Common myeloid progenitor, CD34-positive (primary cell): Measurements from ENCODE around the gene GCSAM.
"Not testable (repeated sequence)": the region's sequence is repeated elsewhere in the genome, so short reads cannot be mapped to it uniquely, and the experiment has no call there.

Experiments used
- CTCF ChIA-PET: fragments of 350-600 bp; sonication (Branson Sonifier 250); formaldehyde crosslinking; loops from one replicate; lab custom pipeline; 2021; ENCODE audit warnings: antibody characterized with exemption; lab: Charles Lee
- POLR2A ChIA-PET: fragments of 350-600 bp; sonication (Branson Sonifier 250); formaldehyde crosslinking; loops from one replicate; lab custom pipeline; 2021; ENCODE audit warnings: antibody characterized with exemption; lab: Charles Lee
- DNase-seq, 3 donors: peaks; one replicate each; pipeline versions ENCODE4 v3.0.0 to v3.0.0-alpha.2; 2013
- H3K27ac ChIP-seq, 2 experiments: 1 replicate in 1 of 2; 2 replicates in 1 of 2; pipeline ENCODE4 v1.7.0; 2013; ENCODE audit warnings: inconsistent platforms in 2 of 2, low read length in 2 of 2, mild to moderate bottlenecking in 2 of 2, low read depth in 1 of 2, moderate library complexity in 1 of 2; ENCODE audit not compliant: severe bottlenecking in 2 of 2, insufficient read depth in 1 of 2, poor library complexity in 1 of 2
- H3K27me3 ChIP-seq, 5 experiments: replicated peaks in 2 of 5; 1 replicate in 3 of 5; 2 replicates in 2 of 5; pipeline versions ENCODE4 v1.6.1 to v1.7.0; 2013; ENCODE audit warnings: low read length in 4 of 5, mild to moderate bottlenecking in 2 of 5, moderate library complexity in 2 of 5, inconsistent platforms in 1 of 5; ENCODE audit not compliant: insufficient read depth in 5 of 5, control insufficient read depth in 4 of 5
- H3K36me3 ChIP-seq, 4 experiments: 1 replicate in 2 of 4; 2 replicates in 2 of 4; pipeline versions ENCODE4 v1.6.1 to v1.7.0; 2013; ENCODE audit warnings: low read length in 3 of 4, control low read depth in 1 of 4, mild to moderate bottlenecking in 1 of 4; ENCODE audit not compliant: control insufficient read depth in 4 of 4, insufficient read depth in 4 of 4
- H3K4me1 ChIP-seq, 4 experiments: 1 replicate in 3 of 4; 2 replicates in 1 of 4; pipeline versions ENCODE4 v1.6.1 to v1.7.1; 2013; ENCODE audit warnings: low read length in 3 of 4, mild to moderate bottlenecking in 3 of 4, control low read depth in 1 of 4, inconsistent platforms in 1 of 4, moderate library complexity in 1 of 4; ENCODE audit not compliant: control insufficient read depth in 4 of 4, insufficient read depth in 4 of 4; ENCODE audit errors: control extremely low read depth in 1 of 4
- H3K4me3 ChIP-seq, 7 experiments: 1 replicate in 4 of 7; 2 replicates in 3 of 7; pipeline versions ENCODE4 v1.5.1 to v1.7.0; 2013; ENCODE audit warnings: mild to moderate bottlenecking in 7 of 7, low read length in 6 of 7, moderate library complexity in 6 of 7, inconsistent platforms in 2 of 7, low read depth in 2 of 7, control low read depth in 1 of 7; ENCODE audit not compliant: insufficient read depth in 4 of 7, control insufficient read depth in 1 of 7; ENCODE audit errors: extremely low read depth in 1 of 7
- H3K9me3 ChIP-seq, 5 experiments: 1 replicate in 4 of 5; 2 replicates in 1 of 5; pipeline versions ENCODE4 v1.6.1 to v1.7.1; 2013; ENCODE audit warnings: low read length in 4 of 5, mild to moderate bottlenecking in 2 of 5, inconsistent platforms in 1 of 5, low read depth in 1 of 5, moderate library complexity in 1 of 5; ENCODE audit not compliant: control insufficient read depth in 4 of 5, insufficient read depth in 2 of 5; ENCODE audit errors: control extremely low read depth in 1 of 5
- WGBS: methylation state at CpG from one replicate; pipeline ENCODE4 v1.1.5; 2013; ENCODE audit not compliant: insufficient coverage; 5-methylcytosine and 5-hydroxymethylcytosine counted together

The GCSAM gene

DNA sequence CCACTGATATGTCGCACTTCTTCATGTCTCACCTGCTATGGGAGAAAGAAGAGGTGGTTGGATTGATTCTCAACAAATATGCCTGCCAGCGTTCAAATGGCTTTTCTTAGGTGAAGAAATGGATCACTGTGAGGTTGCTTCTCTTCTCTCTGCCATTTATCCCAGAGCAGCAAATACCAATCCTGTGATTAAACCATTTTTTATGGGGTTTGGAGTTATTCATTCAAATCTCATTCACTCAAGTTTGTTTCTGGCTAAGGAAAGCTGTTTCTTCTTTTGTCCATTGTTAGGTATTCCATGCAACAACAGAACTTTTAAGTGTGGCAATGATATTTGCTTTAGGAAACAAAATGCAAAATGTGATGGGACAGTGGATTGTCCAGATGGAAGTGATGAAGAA is 59.0 kb downstream of the GCSAM start:
- POLR2A ChIA-PET: no interaction called here
- WGBS: no CpG with 5 or more reads among the region's 2 CpGs

DNA sequence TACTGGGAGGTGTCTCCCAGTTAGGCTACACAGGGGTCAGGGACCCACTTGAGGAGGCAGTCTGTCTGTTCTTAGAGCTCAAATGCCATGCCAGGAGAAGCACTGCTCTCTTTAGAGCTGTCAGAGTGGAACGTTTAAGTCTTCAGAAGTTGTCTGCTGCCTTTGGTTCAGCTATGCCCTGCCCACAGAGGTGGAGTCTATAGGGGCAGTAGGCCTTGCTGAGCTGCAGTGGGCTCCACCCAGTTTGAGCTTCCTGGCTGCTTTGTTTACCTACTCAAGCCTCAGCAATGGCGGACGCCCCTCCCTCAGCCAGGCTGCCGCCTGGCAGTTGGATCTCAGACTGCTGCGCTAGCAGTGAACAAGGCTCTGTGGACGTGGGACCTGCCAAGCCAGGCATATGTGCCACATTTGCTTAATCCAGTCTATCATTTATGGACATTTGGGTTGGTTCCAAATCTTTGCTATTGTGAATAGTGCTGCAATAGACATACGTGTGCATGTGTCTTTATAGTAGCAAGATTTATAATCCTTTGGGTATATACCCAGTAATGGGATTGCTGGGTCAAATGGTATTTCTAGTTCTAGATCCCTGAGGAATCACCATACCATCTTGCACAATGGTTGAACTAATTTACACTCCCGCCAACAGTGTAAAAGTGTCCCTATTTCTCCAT is 60.5 kb downstream of the GCSAM start:
- H3K9me3 ChIP-seq, CTCF ChIA-PET, H3K27ac ChIP-seq, POLR2A ChIA-PET, H3K4me3 ChIP-seq, H3K36me3 ChIP-seq, DNase-seq, H3K27me3 ChIP-seq, H3K4me1 ChIP-seq: not testable (repeated sequence)
- WGBS: 100% methylated on average over 7 of the region's 8 CpGs

More for the DNA sequence above, 59.0 kb downstream of the GCSAM start:
- CTCF ChIA-PET: no interaction called here
- Histone ChIP-seq H3K4me3 (no peak overlapping the region), H3K9me3 (no peaks in the 10 kb centered on the region), H3K4me1 (peaks cover 0 to 5% (median 2%) of the 10 kb centered on the region in 4 experiments), H3K27ac (no peak overlapping the region), H3K27me3 (peaks cover 0 to 3% (median 0%) of the 10 kb centered on the region in 5 experiments), H3K36me3 (no peaks in the 10 kb centered on the region)
- DNase-seq: no peak
